Mesendoderm (in vitro differentiated cells): Measurements from ENCODE around the gene FBXO8.
"Not testable (repeated sequence)": the region's sequence is repeated elsewhere in the genome, so short reads cannot be mapped to it uniquely, and the experiment has no call there.

ENCODE experiments used
- DNase-seq: peaks from one replicate; pipeline ENCODE4 v3.0.0; 2013
- H2AK5ac ChIP-seq: 2 replicates; pipeline ENCODE4 v1.6.1; 2013; ENCODE audit warnings: low read length, inconsistent platforms
- H2BK120ac ChIP-seq: 2 replicates; pipeline ENCODE4 v1.6.1; 2013; ENCODE audit warnings: low read depth, mild to moderate bottlenecking, low read length, moderate library complexity, mixed read lengths
- H2BK15ac ChIP-seq: replicated peaks from 2 replicates; pipeline ENCODE4 v1.6.1; 2013; ENCODE audit warnings: low read depth, mild to moderate bottlenecking, moderate library complexity
- H2BK5ac ChIP-seq: 2 replicates; pipeline ENCODE4 v1.6.1; 2013; ENCODE audit warnings: low read length, inconsistent platforms
- H3K18ac ChIP-seq: 2 replicates; pipeline ENCODE4 v1.6.1; 2013; ENCODE audit warnings: mild to moderate bottlenecking, low read length, mixed read lengths
- H3K23ac ChIP-seq: one replicate; pipeline ENCODE4 v1.6.1; 2013; ENCODE audit warnings: low read length
- H3K27ac ChIP-seq: 2 replicates; pipeline ENCODE4 v1.5.1; 2013; ENCODE audit warnings: low read depth, mild to moderate bottlenecking, inconsistent platforms, low read length, moderate library complexity
- H3K27me3 ChIP-seq: 2 replicates; pipeline ENCODE4 v1.6.1; 2013; ENCODE audit warnings: low read length, control low read depth, mild to moderate bottlenecking, inconsistent platforms; ENCODE audit not compliant: insufficient read depth, poor library complexity
- H3K36me3 ChIP-seq: 2 replicates; pipeline ENCODE4 v1.6.1; 2013; ENCODE audit warnings: low read length, inconsistent platforms; ENCODE audit not compliant: control insufficient read depth, insufficient read depth
- H3K4ac ChIP-seq: one replicate; pipeline ENCODE4 v1.6.1; 2013; ENCODE audit warnings: low read depth, mild to moderate bottlenecking, low read length, moderate library complexity
- H3K4me1 ChIP-seq: 2 replicates; pipeline ENCODE4 v1.6.1; 2013; ENCODE audit warnings: low read depth, low read length, inconsistent platforms; ENCODE audit not compliant: control insufficient read depth
- H3K4me2 ChIP-seq: 2 replicates; pipeline ENCODE4 v1.6.1; 2013; ENCODE audit warnings: low read length
- H3K4me3 ChIP-seq: 2 replicates; pipeline ENCODE4 v1.5.1; 2013; ENCODE audit warnings: mild to moderate bottlenecking, low read length
- H3K56ac ChIP-seq: one replicate; pipeline ENCODE4 v1.6.1; 2013; ENCODE audit warnings: low read length
- H3K79me1 ChIP-seq: 2 replicates; pipeline ENCODE4 v1.6.1; 2013; ENCODE audit warnings: low read length, inconsistent platforms
- H3K79me2 ChIP-seq: 2 replicates; pipeline ENCODE4 v1.6.1; 2013; ENCODE audit warnings: mild to moderate bottlenecking, low read length; ENCODE audit not compliant: control insufficient read depth, insufficient read depth
- H3K9ac ChIP-seq: 2 replicates; pipeline ENCODE4 v1.6.1; 2013; ENCODE audit warnings: low read length, inconsistent platforms
- H4K5ac ChIP-seq: one replicate; pipeline ENCODE4 v1.6.1; 2013; ENCODE audit warnings: low read length
- H4K8ac ChIP-seq: one replicate; pipeline ENCODE4 v1.6.1; 2013; ENCODE audit warnings: low read depth, mild to moderate bottlenecking, control low read depth, low read length, moderate library complexity
- WGBS: extraction: QIAGEN DNeasy Blood & Tissue Kit; methylation state at CpG from one replicate; pipeline ENCODE4 v1.1.7; 2013; ENCODE audit warnings: low lambda C conversion rate, missing lambda C conversion rate; ENCODE audit not compliant: insufficient coverage; ENCODE audit errors: extremely low coverage; 5-methylcytosine and 5-hydroxymethylcytosine counted together

The FBXO8 gene

DNA sequence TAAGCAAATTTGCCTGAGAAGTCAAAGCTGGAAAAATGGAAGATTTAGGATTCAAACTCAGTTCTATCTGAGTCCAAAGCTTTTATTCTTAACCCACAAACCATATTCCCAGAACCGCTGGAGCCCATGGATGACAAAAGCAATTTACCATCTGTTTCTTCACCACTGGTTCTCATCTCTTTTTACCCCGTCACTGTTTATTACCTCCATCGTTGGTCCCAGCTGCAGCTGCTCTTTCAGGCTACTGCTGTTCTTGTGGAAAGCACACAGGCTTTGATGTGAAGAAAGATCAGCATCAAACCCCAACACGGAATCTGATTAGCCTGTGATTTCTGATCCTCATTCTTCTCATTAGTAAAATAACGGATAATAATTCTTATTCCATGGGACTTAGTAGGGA is 9.5 kb downstream of the FBXO8 start:
- H2BK15ac ChIP-seq: no peak overlapping the region
- DNase-seq: no peak
- no peak overlapping the region for H3K23ac ChIP-seq
- no peak overlapping the region for H3K9ac ChIP-seq
- no CpG with 5 or more reads among the region's 5 CpGs for WGBS
- no peak overlapping the region for H2BK120ac ChIP-seq
- H4K8ac ChIP-seq: no peak overlapping the region
- no peaks in the 10 kb centered on the region for H3K79me1 ChIP-seq
- no peak overlapping the region for H3K18ac ChIP-seq
- H3K4me1 ChIP-seq: no peaks in the 10 kb centered on the region
- H2AK5ac ChIP-seq: no peak overlapping the region
- no peak overlapping the region for H3K4me2 ChIP-seq
- H3K36me3 ChIP-seq: no peaks in the 10 kb centered on the region
- H3K4me3 ChIP-seq: no peak overlapping the region
- no peak overlapping the region for H2BK5ac ChIP-seq
- no peak overlapping the region for H4K5ac ChIP-seq
- no peaks in the 10 kb centered on the region for H3K79me2 ChIP-seq
- no peak overlapping the region for H3K4ac ChIP-seq
- H3K27ac ChIP-seq: no peak overlapping the region
- no peaks in the 10 kb centered on the region for H3K27me3 ChIP-seq
- no peak overlapping the region for H3K56ac ChIP-seq

DNA sequence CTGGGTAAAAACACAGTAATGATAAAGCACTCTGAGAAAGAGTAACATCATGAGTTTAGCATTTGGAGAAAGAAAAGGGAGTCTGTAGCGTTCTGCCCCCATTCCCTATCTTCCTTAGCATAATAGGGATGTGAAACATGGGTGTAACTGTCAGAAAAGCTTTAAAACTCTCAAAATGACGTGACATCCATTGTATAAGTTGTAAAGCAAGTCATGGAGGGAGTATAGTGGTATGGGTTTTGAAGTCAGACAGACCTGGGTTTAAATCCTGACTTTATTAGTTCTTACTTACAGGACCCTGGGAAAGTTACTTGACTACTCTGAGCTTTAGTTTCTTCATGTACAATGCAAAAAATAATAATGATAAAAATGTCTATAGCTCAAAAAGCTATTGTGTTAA is 17.1 kb downstream of the FBXO8 start:
- Histone ChIP-seq H3K4me2 (no peak overlapping the region), H2AK5ac (no peak overlapping the region), H3K36me3 (no peaks in the 10 kb centered on the region), H2BK120ac (no peak overlapping the region), H3K27ac (no peak overlapping the region), H3K23ac (no peak overlapping the region), H3K4me3 (no peak overlapping the region), H3K79me2 (no peaks in the 10 kb centered on the region), H2BK5ac (no peak overlapping the region), H4K8ac (no peak overlapping the region), H2BK15ac (no peak overlapping the region), H3K9ac (no peak overlapping the region), H3K27me3 (no peaks in the 10 kb centered on the region), H3K18ac (no peak overlapping the region), H3K4ac (no peak overlapping the region), H3K56ac (no peak overlapping the region), H3K4me1 (no peaks in the 10 kb centered on the region), H3K79me1 (no peaks in the 10 kb centered on the region), H4K5ac (no peak overlapping the region)
- no CpG with 5 or more reads among the region's 2 CpGs for WGBS
- DNase-seq: no peak

GRCh38 chr4:174265916-174266315 is 17.6 kb downstream of the FBXO8 start:
- Histone ChIP-seq H3K27ac (no peak overlapping the region), H3K18ac (no peak overlapping the region), H3K9ac (no peak overlapping the region), H3K4me1 (no peaks in the 10 kb centered on the region), H3K36me3 (no peaks in the 10 kb centered on the region), H3K23ac (no peak overlapping the region), H3K4ac (no peak overlapping the region), H2BK15ac (no peak overlapping the region), H2BK5ac (no peak overlapping the region), H4K5ac (no peak overlapping the region), H2BK120ac (no peak overlapping the region), H3K79me2 (no peaks in the 10 kb centered on the region), H4K8ac (no peak overlapping the region), H2AK5ac (no peak overlapping the region), H3K56ac (no peak overlapping the region), H3K27me3 (no peaks in the 10 kb centered on the region), H3K79me1 (no peaks in the 10 kb centered on the region), H3K4me2 (no peak overlapping the region), H3K4me3 (no peak overlapping the region)
- DNase-seq: no peak
- WGBS: no CpG with 5 or more reads among the region's 2 CpGs

DNA sequence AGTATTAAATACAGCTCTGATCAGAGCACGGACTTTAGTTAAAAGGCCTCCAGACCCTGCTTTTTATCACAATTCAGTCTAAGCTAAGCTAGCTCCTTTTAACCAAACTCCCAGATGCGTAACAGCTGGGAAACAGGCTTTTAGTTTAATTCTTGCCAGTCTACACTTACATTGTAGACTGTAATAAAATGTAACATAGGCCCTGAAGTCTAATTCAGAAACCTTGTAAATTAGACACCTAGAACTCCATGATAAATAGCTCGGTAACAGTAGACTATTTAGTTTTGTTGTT is 20.1 kb downstream of the FBXO8 start:
- DNase-seq: no peak
- Histone ChIP-seq H2BK15ac (no peak overlapping the region), H3K27me3 (no peaks in the 10 kb centered on the region), H2AK5ac (no peak overlapping the region), H3K56ac (no peak overlapping the region), H4K5ac (no peak overlapping the region), H3K4me1 (no peaks in the 10 kb centered on the region), H3K4ac (no peak overlapping the region), H3K18ac (no peak overlapping the region), H2BK5ac (no peak overlapping the region), H3K9ac (no peak overlapping the region), H3K27ac (no peak overlapping the region), H2BK120ac (no peak overlapping the region), H3K4me2 (no peak overlapping the region), H4K8ac (no peak overlapping the region), H3K4me3 (no peak overlapping the region), H3K79me1 (no peaks in the 10 kb centered on the region), H3K23ac (no peak overlapping the region), H3K36me3 (no peaks in the 10 kb centered on the region), H3K79me2 (no peaks in the 10 kb centered on the region)
- WGBS: no CpG with 5 or more reads among the region's 3 CpGs

- Histone ChIP-seq H3K23ac (no peak overlapping the region), H3K4ac (no peak overlapping the region), H4K5ac (no peak overlapping the region), H3K18ac (no peak overlapping the region), H2AK5ac (no peak overlapping the region), H3K56ac (no peak overlapping the region), H3K4me1 (no peaks in the 10 kb centered on the region), H4K8ac (no peak overlapping the region), H3K9ac (no peak overlapping the region), H2BK120ac (no peak overlapping the region), H3K79me2 (no peaks in the 10 kb centered on the region), H3K4me3 (no peak overlapping the region), H3K79me1 (no peaks in the 10 kb centered on the region), H3K27ac (no peak overlapping the region), H3K27me3 (no peaks in the 10 kb centered on the region), H3K36me3 (no peaks in the 10 kb centered on the region), H2BK5ac (no peak overlapping the region), H3K4me2 (no peak overlapping the region), H2BK15ac (no peak overlapping the region)
- WGBS: no CpG with 5 or more reads among the region's 6 CpGs
- no peak for DNase-seq
These were observed 20.6 kb downstream of the FBXO8 start for GRCh38 chr4:174262624-174263444.

DNA sequence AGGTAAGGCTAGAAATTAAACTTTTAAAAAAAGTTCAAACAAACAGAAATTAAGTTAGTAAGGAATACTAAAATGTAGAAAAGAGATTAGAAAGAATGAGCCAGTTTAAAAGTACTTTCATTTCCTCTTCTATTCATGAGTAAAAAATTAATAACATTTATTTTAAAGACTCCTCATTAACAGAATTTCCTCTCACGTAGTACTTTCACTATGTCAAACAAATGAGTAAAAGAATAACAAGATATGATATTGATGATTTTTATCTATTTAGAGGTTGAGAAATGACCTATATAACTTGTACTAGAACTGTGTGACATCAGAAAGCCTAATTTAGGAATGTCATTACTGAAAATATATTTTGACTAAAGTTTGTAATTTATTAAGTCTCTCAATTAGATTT is 22.0 kb downstream of the FBXO8 start:
- H3K27me3 ChIP-seq, H4K5ac ChIP-seq, H2BK120ac ChIP-seq, H4K8ac ChIP-seq, H3K36me3 ChIP-seq, H3K4me3 ChIP-seq, H3K18ac ChIP-seq, H2BK15ac ChIP-seq, H3K4ac ChIP-seq, DNase-seq, H3K79me1 ChIP-seq, H3K4me1 ChIP-seq, H3K23ac ChIP-seq, H3K56ac ChIP-seq, H3K4me2 ChIP-seq, H2BK5ac ChIP-seq, H3K79me2 ChIP-seq, H2AK5ac ChIP-seq, H3K9ac ChIP-seq, H3K27ac ChIP-seq: not testable (repeated sequence)
- no CpG with 5 or more reads among the region's 1 CpG for WGBS
